WTC11 (cell line): ENCODE data around the gene GRM7. TPM values are rescaled to one million over a fixed set of nuclear protein-coding genes. Genes with fewer than 3 reads are reported as not detected.

ENCODE experiments used
- ATAC-seq: fragments of 200-7000 bp; cut with Tn5 transposase; 2 replicates; pipeline ENCODE4 v1.10.0; 2021; ENCODE audit warnings: mild to moderate bottlenecking, moderate library complexity
- CTCF ChIA-PET: fragments of 300-600 bp; sonication (Branson Sonifier 250); formaldehyde crosslinking; loops from one replicate; lab custom pipeline; 2021; ENCODE audit warnings: antibody characterized with exemption; lab: Charles Lee
- POLR2A ChIA-PET: fragments of 350-600 bp; sonication (Branson Sonifier 250); formaldehyde crosslinking; loops from one replicate; lab custom pipeline; 2021; ENCODE audit warnings: antibody characterized with exemption; lab: Charles Lee
- DNase-seq: peaks from one replicate; pipeline ENCODE4 v3.0.0; 2021; ENCODE audit warnings: low spot score
- H3K27ac Mint-ChIP-seq: 2 replicates; pipeline ENCODE4 v1.8.0; 2021; ENCODE audit warnings: mixed read lengths
- H3K27me3 Mint-ChIP-seq: 2 replicates; pipeline ENCODE4 v1.8.0; 2021; ENCODE audit warnings: low read depth, mild to moderate bottlenecking, moderate library complexity, mixed read lengths
- H3K36me3 Mint-ChIP-seq: 2 replicates; pipeline ENCODE4 v1.8.0; 2021; ENCODE audit warnings: mixed read lengths
- H3K4me1 Mint-ChIP-seq: 2 replicates; pipeline ENCODE4 v1.8.0; 2022; ENCODE audit warnings: mixed read lengths
- H3K4me3 Mint-ChIP-seq: 2 replicates; pipeline ENCODE4 v1.8.0; 2021; ENCODE audit warnings: mild to moderate bottlenecking, moderate library complexity, mixed read lengths
- H3K9me3 Mint-ChIP-seq: 2 replicates; pipeline ENCODE4 v1.8.0; 2021; ENCODE audit warnings: mixed read lengths
- ARID4B ChIP-seq: sonication (generic); formaldehyde crosslinking; IDR thresholded peaks from 2 replicates; pipeline ENCODE4 v1.8.0; 2023; ENCODE audit warnings: missing genetic modification reagents, mild to moderate bottlenecking, borderline replicate concordance
- ATF3 ChIP-seq: sonication (generic); formaldehyde crosslinking; conservative IDR thresholded peaks from 2 replicates; pipeline ENCODE4 v1.8.1; 2022; ENCODE audit warnings: mild to moderate bottlenecking, missing genetic modification reagents
- FOXJ3 ChIP-seq: sonication (generic); formaldehyde crosslinking; IDR thresholded peaks from 2 replicates; pipeline ENCODE4 v1.9.0; 2021; ENCODE audit warnings: missing genetic modification reagents, mild to moderate bottlenecking, borderline replicate concordance
- FOXK1 ChIP-seq: sonication (generic); formaldehyde crosslinking; IDR thresholded peaks from 2 replicates; pipeline ENCODE4 v1.8.0; 2022; ENCODE audit warnings: mild to moderate bottlenecking, moderate library complexity, missing genetic modification reagents
- GABPB1 ChIP-seq: sonication (generic); formaldehyde crosslinking; IDR thresholded peaks from 2 replicates; pipeline ENCODE4 v1.8.1; 2023; ENCODE audit warnings: mild to moderate bottlenecking, missing genetic modification reagents
- HMGA2 ChIP-seq: fragments of 250-450 bp; sonication (Bioruptor Pico); IDR thresholded peaks from 2 replicates; pipeline ENCODE4 v1.4.0; 2021; ENCODE audit warnings: mild to moderate bottlenecking, moderate library complexity
- IRF2 ChIP-seq: sonication (generic); formaldehyde crosslinking; IDR thresholded peaks from 2 replicates; pipeline ENCODE4 v1.8.0; 2022; ENCODE audit warnings: low read depth, missing genetic modification reagents, borderline replicate concordance
- NR2C2 ChIP-seq: sonication (generic); formaldehyde crosslinking; IDR thresholded peaks from 2 replicates; pipeline ENCODE4 v1.8.0; 2022; ENCODE audit warnings: mild to moderate bottlenecking, missing genetic modification reagents
- PRDM15 ChIP-seq: sonication (generic); formaldehyde crosslinking; IDR thresholded peaks from 2 replicates; pipeline ENCODE4 v1.8.0; 2022; ENCODE audit warnings: missing genetic modification reagents
- RELA ChIP-seq: sonication (generic); formaldehyde crosslinking; IDR thresholded peaks from 2 replicates; pipeline ENCODE4 v1.8.1; 2022; ENCODE audit warnings: missing genetic modification reagents, mild to moderate bottlenecking, borderline replicate concordance
- ZNF121 ChIP-seq: sonication (generic); formaldehyde crosslinking; IDR thresholded peaks from 2 replicates; pipeline ENCODE4 v1.8.0; 2023; ENCODE audit warnings: missing genetic modification reagents
- ZNF281 ChIP-seq: sonication (generic); formaldehyde crosslinking; IDR thresholded peaks from 2 replicates; pipeline ENCODE4 v1.8.0; 2023; ENCODE audit warnings: mild to moderate bottlenecking, missing genetic modification reagents
- ZNF671 ChIP-seq: fragments of 250-450 bp; sonication (Bioruptor Pico); IDR thresholded peaks from 2 replicates; pipeline ENCODE4 v1.8.0; 2021; ENCODE audit warnings: mild to moderate bottlenecking
- total RNA-seq: library from RNA; stranded (reverse); gene quantifications from 3 replicates; pipeline ENCODE4 v1.2.3, GENCODE V29; 2021
- TF ChIP-seq, protein P1 (sequence below): sonication (generic); formaldehyde crosslinking; IDR thresholded peaks from 2 replicates; pipeline ENCODE4 v1.8.0; 2023; ENCODE audit warnings: missing genetic modification reagents
- TF ChIP-seq, protein P2 (sequence below): sonication (generic); formaldehyde crosslinking; IDR thresholded peaks from 2 replicates; pipeline ENCODE4 v1.8.1; 2022; ENCODE audit warnings: low read depth, missing genetic modification reagents, borderline replicate concordance
- TF ChIP-seq, protein P3 (sequence below): sonication (generic); formaldehyde crosslinking; IDR thresholded peaks from 2 replicates; pipeline ENCODE4 v1.8.1; 2022; ENCODE audit warnings: mild to moderate bottlenecking, moderate library complexity, missing genetic modification reagents
- TF ChIP-seq, protein P4 (sequence below): fragments of 250-450 bp; sonication (Bioruptor Pico); conservative IDR thresholded peaks from 2 replicates; pipeline ENCODE4 v1.9.0; 2021; ENCODE audit warnings: mild to moderate bottlenecking

The GRM7 gene
- total RNA-seq, 1 experiment from 2014 or later = 0.42 TPM

GRCh38 chr3:7697548-7697947, 836.6 kb downstream of the GRM7 start:
- POLR2A ChIA-PET = no interaction called here
- ATAC-seq (no peak), DNase-seq (no peak)
- CTCF ChIA-PET = no interaction called here
- Mint-ChIP-seq H3K4me3 (no peak overlapping the region), H3K4me1 (peaks cover 37% of the 10 kb centered on the region), H3K36me3 (no peaks in the 10 kb centered on the region), H3K27ac (no peak overlapping the region), H3K9me3 (0 out of 2 replicates have a peak, but pooled peaks cover 6% of the 10 kb centered on the region), H3K27me3 (no peaks in the 10 kb centered on the region)
- TF ChIP-seq ZNF121 = no peak
- no peak for TF ChIP-seq PRDM15 (CRISPR knock-in tag)
- TF ChIP-seq, protein P1, sequence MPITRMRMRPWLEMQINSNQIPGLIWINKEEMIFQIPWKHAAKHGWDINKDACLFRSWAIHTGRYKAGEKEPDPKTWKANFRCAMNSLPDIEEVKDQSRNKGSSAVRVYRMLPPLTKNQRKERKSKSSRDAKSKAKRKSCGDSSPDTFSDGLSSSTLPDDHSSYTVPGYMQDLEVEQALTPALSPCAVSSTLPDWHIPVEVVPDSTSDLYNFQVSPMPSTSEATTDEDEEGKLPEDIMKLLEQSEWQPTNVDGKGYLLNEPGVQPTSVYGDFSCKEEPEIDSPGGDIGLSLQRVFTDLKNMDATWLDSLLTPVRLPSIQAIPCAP (CRISPR knock-in tag) = no peak
- TF ChIP-seq, protein P2, sequence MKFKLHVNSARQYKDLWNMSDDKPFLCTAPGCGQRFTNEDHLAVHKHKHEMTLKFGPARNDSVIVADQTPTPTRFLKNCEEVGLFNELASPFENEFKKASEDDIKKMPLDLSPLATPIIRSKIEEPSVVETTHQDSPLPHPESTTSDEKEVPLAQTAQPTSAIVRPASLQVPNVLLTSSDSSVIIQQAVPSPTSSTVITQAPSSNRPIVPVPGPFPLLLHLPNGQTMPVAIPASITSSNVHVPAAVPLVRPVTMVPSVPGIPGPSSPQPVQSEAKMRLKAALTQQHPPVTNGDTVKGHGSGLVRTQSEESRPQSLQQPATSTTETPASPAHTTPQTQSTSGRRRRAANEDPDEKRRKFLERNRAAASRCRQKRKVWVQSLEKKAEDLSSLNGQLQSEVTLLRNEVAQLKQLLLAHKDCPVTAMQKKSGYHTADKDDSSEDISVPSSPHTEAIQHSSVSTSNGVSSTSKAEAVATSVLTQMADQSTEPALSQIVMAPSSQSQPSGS (CRISPR knock-in tag) = no peak
- TF ChIP-seq GABPB1 (CRISPR knock-in tag) = no peak
- no peak for TF ChIP-seq ATF3 (CRISPR knock-in tag)
- TF ChIP-seq FOXK1 (CRISPR knock-in tag) = no peak

DNA sequence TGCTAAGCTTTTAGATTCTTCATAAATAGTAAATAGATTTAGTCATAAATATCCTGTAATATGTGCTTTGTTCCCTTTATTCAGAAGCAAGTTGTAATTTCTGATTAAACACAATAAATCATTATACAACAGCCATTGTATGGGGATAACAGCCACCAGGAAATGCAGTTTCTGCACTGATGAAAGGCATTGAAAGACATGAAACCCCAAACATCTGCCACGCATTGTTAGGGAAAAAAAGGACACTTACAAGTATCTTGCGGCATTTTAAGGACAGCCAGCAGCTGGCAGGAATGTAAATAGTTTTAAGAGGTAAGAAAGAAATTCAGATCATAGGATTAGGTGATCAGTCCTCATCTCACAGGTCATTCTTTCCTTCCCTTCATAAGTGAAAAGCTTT, 839.6 kb downstream of the GRM7 start:
- DNase-seq = no peak

More for the DNA sequence above, 839.6 kb downstream of the GRM7 start:
- Mint-ChIP-seq H3K4me1 (peaks cover 15% of the 10 kb centered on the region), H3K9me3 (0 out of 2 replicates have a peak, but pooled peaks cover 4% of the 10 kb centered on the region), H3K27ac (no peak overlapping the region; the same call in 1 of the 2 replicates), H3K36me3 (no peaks in the 10 kb centered on the region)
- POLR2A ChIA-PET = interaction anchor here (0.6 kb wide), 1 partner anchor 9 kb away, joined by 3 read pairs; no protein-coding TSS in a partner anchor
- no peak for TF ChIP-seq ZNF671 (CRISPR knock-in tag)
- TF ChIP-seq, protein P3, sequence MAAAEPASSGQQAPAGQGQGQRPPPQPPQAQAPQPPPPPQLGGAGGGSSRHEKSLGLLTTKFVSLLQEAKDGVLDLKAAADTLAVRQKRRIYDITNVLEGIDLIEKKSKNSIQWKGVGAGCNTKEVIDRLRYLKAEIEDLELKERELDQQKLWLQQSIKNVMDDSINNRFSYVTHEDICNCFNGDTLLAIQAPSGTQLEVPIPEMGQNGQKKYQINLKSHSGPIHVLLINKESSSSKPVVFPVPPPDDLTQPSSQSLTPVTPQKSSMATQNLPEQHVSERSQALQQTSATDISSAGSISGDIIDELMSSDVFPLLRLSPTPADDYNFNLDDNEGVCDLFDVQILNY (CRISPR knock-in tag) = no peak
- TF ChIP-seq IRF2 (CRISPR knock-in tag) = no peak
- no peak for TF ChIP-seq RELA (CRISPR knock-in tag)
- TF ChIP-seq HMGA2 = no peak
- no peak for TF ChIP-seq ARID4B (CRISPR knock-in tag)
- TF ChIP-seq FOXJ3 (CRISPR knock-in tag) = no peak
- TF ChIP-seq NR2C2 = no peak
- TF ChIP-seq ZNF281 (CRISPR knock-in tag) = no peak
- TF ChIP-seq, protein P4, sequence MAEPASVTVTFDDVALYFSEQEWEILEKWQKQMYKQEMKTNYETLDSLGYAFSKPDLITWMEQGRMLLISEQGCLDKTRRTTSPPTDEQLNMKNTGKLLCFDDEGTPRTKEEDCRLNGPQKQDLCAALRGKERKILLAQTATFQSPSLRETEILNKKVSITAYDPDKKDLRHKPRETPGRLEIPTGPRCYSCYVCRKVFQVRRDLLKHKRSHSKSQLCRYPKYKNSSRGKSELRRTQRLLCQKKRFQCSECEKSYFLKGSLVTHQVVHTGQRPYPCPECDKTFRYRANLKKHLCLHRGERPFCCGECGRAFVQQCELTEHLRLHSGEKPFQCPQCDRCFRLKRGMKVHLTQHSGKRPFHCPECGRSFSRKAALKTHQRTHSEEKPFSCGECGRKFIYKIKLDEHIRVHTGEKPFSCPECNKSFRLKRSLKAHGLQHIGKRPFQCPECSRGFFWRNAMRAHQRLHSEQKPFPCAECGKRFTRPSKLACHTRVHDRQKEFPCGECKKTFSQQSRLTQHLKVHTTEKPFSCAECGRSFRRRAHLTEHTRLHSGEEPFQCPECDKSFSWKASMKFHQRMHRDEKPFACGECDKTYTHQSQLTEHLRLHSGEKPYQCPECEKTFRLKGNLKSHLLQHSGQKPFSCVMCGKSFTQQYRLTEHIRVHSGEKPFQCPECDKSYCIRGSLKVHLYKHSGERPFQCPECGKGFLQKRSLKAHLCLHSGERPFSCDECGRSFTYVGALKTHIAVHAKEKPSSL (CRISPR knock-in tag) = no peak
- TF ChIP-seq, all 79 proteins: peak for 0
- CTCF ChIA-PET = no interaction called here
- peak; percentile 26; the same call in 1 of the 2 replicates for ATAC-seq
- Mint-ChIP-seq H3K4me3 (no peak overlapping the region), H3K27me3 (no peaks in the 10 kb centered on the region)
